ENCODE data around the gene SMAGP. TPM values are rescaled to one million over a fixed set of nuclear protein-coding genes. Genes with fewer than 3 reads are reported as not detected.
"Not testable (repeated sequence)": the region's sequence is repeated elsewhere in the genome, so short reads cannot be mapped to it uniquely, and the experiment has no call there.

SMAGP gene
- total and polyA plus RNA-seq, 5 experiments from 2014 or later: 5.5 to 18.5 (median 15.1) TPM

DNA sequence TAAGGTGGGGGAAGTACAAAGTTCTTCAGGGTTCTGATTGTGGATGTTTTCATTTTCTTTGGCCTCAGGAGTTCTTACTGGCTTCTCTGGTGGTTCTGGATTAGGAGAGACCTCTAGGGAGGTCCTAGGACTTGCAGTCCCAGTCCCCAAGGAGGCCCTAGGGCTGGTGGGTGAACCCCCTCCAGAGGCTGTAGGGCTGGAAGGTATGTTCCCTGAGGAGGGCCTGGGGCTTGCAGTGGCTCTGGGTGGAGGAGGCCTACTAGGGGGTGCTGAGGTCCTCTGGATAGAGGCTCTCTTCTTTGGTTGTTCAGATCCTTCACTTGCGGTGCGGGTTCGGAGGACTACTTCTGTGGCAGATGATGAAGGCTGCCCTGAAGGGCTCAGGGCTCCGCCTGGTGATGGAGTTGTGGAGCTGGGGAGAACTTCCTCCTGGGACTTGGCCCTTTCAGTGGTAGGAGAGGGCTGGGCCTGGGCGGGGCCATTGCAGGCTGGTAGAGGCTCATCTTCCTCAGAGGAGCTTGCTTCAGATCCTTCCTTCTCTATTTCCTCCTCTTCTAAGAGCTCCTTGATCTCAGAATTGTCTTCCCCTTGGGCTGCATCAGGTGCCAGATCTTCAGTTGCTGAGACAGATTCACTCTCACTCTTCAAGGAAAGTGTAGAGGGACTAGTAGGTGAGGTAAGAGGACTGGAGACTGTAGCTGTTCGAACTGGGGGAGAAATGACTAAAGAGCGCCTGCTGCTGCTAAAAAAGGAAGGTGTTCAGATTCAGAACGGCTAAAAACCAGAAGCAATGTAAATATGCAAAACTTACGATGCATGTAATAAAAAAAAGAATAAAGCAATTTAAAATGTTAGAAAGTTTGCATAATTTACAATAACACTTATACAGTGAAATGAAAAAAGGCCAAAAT, 21.6 kb upstream of the SMAGP start:
- Mint-ChIP-seq H3K27ac (peak overlapping the region; percentile 57 to 90 (median 74)), H3K36me3 (peaks cover 0 to 92% (median 7%) of the 10 kb centered on the region in 3 donors), H3K4me1 (peaks cover 11 to 22% (median 20%) of the 10 kb centered on the region in 4 donors)
- not testable (repeated sequence) for H3K9me3 Mint-ChIP-seq, H3K27me3 Mint-ChIP-seq, ATAC-seq, DNase-seq, H3K4me3 Mint-ChIP-seq
- POLR2A ChIA-PET: interaction anchor here (1.0 kb wide), 2 partner anchors 27 to 50 kb away, joined by 3 read pairs; no protein-coding TSS in a partner anchor

DNA sequence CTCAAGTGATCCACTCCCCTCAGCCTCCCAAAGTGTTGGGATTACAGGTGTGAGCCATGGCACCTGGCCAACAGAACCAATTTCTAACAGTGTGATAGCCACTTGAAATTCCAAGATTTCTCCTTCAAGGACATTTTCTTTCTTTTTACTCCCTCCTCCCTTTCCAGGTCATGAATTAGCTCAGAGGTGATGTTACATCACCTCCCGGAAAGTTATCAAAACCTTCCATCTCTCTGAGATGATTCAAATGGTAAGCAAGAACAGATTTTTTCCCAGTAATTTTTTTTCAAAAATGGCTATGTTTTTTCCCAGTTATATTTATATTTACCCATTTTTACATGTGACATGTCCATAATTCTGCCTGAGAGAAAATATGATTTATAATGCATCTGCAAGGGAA, 15.6 kb upstream of the SMAGP start:
- H3K27me3 Mint-ChIP-seq: no peaks in the 10 kb centered on the region
- H3K27ac Mint-ChIP-seq: peak overlapping the region in 8 of 10 donors; percentile 43 to 81 (median 56)
- POLR2A ChIA-PET: no interaction called here
- H3K36me3 Mint-ChIP-seq: peaks cover 0 to 85% (median 11%) of the 10 kb centered on the region in 3 donors
- H3K4me1 Mint-ChIP-seq: peaks cover 2 to 6% (median 4%) of the 10 kb centered on the region in 4 donors
- H3K4me3 Mint-ChIP-seq: no peak overlapping the region
- DNase-seq: no peak
- no peak for ATAC-seq
- H3K9me3 Mint-ChIP-seq: no peaks in the 10 kb centered on the region

DNA sequence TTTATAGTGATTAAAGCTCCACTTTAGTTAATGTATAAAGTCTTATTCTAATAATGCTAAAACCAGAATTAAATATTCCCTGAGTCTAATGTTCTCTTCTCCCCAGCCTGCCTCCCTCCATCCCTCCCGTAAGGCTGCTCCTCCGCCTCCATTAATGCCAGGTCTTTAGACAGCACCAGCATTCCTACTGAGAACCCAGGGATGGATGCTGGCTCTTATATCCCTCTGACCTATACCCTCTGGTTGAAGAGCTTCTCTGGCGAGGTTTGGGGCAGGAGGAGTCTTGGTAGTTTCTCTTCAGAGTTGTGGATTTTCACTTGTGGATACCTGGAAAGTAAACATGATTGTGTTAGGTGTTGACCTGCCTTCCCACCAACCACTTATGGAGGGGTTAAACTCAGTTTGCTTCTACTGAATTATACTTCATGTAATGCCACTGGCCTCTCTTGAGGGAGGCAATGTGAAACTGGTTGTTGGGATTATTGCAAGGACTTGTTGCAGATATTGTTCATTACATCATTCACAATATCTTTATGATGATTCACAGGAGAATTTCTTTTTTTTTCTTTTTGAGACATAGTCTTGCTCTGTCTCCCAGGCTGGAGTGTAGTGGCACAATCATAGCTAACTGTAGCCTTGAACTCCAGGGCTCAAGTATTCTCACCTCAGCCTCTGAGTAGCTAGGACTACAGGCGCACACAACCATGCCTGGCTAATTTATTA, 11.1 kb upstream of the SMAGP start:
- peaks cover 0 to 60% (median 10%) of the 10 kb centered on the region in 3 donors for H3K36me3 Mint-ChIP-seq
- POLR2A ChIA-PET: interaction anchor here (1.0 kb wide), 1 partner anchor 37 kb away, joined by 3 read pairs; no protein-coding TSS in a partner anchor
- no peak overlapping the region for H3K4me3 Mint-ChIP-seq
- H3K4me1 Mint-ChIP-seq: peaks cover 0 to 6% (median 3%) of the 10 kb centered on the region in 4 donors
- ATAC-seq (no peak), DNase-seq (no peak)
- no peaks in the 10 kb centered on the region for H3K9me3 Mint-ChIP-seq
- no peaks in the 10 kb centered on the region for H3K27me3 Mint-ChIP-seq
- peak overlapping the region; percentile 50 to 85 (median 69) for H3K27ac Mint-ChIP-seq

DNA sequence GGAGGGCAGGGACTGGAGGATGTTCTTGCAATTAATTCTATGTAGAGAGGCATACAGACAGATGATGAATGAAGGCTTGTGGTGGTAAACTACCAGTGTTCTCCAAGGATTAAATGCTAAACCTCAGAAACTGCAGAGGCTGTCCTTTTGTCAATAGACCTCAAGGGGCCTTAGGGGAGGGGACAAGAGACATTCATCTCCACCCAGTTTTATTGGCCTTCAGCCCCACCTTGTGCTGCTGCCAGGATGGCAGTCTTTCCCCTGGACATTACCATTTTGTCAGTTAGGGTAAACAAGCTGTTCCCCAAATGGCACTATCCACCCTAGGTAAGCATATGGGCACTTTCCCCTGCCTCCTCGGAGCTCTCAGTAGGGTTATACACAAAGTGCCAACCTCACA, 4.9 kb upstream of the SMAGP start:
- H3K4me1 Mint-ChIP-seq: peaks cover 8 to 12% (median 11%) of the 10 kb centered on the region in 4 donors
- H3K9me3 Mint-ChIP-seq: no peaks in the 10 kb centered on the region
- no peaks in the 10 kb centered on the region for H3K27me3 Mint-ChIP-seq
- H3K36me3 Mint-ChIP-seq: peaks cover 0 to 15% (median 0%) of the 10 kb centered on the region in 3 donors
- peak overlapping the region in 1 of 10 donors; percentile 22 for H3K27ac Mint-ChIP-seq
- POLR2A ChIA-PET: interaction anchor here (0.8 kb wide), 1 partner anchor 37 kb away, joined by 3 read pairs; the partner anchor contains the start of gene DAZAP2
- ATAC-seq: no peak
- no peak for DNase-seq
- no peak overlapping the region for H3K4me3 Mint-ChIP-seq

DNA sequence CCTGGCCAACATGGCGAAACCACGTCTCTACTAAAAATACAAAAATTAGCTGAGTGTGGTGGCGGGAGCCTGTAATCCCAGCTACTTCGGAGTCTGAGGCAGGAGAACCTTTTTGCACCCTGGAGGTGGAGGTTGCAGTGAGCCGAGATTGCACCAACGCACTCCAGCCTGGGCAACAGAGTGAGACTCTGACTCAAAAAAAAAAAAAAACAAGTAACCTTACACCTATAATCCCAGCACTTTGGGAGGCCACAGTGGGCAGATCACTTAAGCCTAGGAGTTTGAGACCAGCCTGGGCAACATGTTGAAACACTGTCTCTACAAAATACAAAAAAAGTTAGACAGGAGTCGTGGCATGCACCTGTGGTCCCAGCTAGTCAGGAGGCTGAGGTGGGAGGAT, 2.6 kb upstream of the SMAGP start:
- not testable (repeated sequence) for H3K27ac Mint-ChIP-seq, H3K36me3 Mint-ChIP-seq, H3K9me3 Mint-ChIP-seq, DNase-seq, H3K27me3 Mint-ChIP-seq, ATAC-seq, H3K4me3 Mint-ChIP-seq
- peaks cover 13 to 27% (median 24%) of the 10 kb centered on the region in 4 donors for H3K4me1 Mint-ChIP-seq
- POLR2A ChIA-PET: interaction anchor here (0.7 kb wide), 2 partner anchors 53 to 96 kb away, joined by 3 to 4 read pairs; no protein-coding TSS in a partner anchor

DNA sequence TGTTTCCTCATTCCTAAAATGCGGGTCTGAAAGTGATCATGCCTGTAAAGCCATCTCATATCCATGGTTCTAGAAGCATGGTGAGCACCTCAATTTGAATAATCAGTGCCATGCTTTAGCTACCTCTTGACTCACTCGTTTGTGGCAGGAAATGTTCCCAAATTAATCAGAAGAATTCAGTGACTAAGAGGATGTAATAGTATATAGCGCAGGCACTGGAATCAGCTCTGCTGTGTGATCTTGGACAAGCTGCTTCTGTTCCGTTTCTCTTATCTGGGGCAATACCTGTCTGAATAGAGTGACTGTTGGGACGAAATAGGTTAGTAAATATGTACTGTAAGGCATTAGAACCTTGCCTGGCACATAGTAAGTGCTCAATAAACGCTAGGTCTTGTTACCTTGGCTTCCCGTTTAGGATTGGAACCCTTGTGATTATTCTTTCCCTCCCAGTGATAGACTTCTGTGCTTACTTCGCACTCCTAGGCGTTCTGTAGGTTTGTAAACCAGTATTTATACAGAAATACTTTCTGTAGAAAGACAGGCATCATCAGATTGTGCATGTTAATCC, 820 bp upstream of the SMAGP start:
- POLR2A ChIA-PET: interaction anchor here (0.8 to 2.2 kb wide), 8 partner anchors 9 to 71 kb away, joined by 3 to 13 read pairs (median 4); partner anchors contain the start of gene DAZAP2
- no peaks in the 10 kb centered on the region for H3K36me3 Mint-ChIP-seq
- H3K4me1 Mint-ChIP-seq: peaks cover 15 to 35% (median 27%) of the 10 kb centered on the region in 4 donors
- no peak for DNase-seq
- ATAC-seq: no peak
- H3K4me3 Mint-ChIP-seq: peak overlapping the region; percentile 87 to 96 (median 94)
- H3K27me3 Mint-ChIP-seq: no peaks in the 10 kb centered on the region
- H3K9me3 Mint-ChIP-seq: no peaks in the 10 kb centered on the region
- peak overlapping the region; percentile 78 to 95 (median 86) for H3K27ac Mint-ChIP-seq

DNA sequence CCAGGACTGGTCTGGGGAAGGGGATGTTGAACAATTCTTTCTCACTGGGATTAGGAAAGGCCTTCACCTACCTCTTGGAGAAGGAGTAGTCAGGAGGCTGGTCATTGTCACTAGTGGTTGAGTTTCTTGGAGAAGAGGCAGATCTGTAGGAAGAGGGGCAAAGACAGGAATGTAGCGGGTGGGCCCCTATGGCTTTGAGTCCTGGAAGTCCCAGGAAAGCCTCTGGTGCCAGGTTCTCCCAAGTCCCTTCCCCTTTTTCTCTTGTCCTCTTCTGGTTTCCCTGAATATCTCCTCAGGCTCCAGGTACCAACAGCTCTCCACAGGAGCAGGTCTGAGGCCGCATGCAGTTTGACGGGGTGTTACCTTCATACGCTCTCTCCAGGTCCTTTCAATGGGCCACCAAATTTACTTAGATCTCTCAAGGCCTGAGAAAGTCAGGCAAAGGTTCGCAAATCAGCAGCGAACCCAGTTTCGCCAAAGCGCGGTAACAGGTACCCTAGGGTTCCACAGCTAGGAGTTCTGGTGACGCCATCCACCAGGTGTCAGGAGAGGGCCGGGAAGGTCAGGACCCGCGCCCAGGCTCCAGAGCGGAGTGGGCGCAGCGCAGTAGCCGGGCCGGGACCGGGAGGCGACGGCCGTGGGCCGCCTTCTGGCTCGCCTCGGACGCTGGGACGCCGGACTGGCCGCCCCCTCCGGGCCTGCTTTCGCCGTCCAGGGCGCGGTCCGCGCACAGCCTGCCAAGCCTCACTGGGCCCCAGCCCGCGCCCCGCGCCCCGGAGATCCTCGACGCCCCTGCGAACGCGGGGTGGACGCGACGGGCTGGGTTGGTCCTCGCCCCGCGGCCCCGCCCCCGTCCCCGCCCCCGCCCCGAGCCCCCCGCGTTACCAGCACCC, 795 bp downstream of the SMAGP start:
- peak overlapping the region; percentile 75 to 94 (median 90) for H3K4me3 Mint-ChIP-seq
- POLR2A ChIA-PET: interaction anchor here (0.5 to 2.2 kb wide), 9 partner anchors 18 to 263 kb away, joined by 3 to 19 read pairs (median 4); partner anchors contain the start of genes BIN2, DAZAP2 and POU6F1
- H3K27ac Mint-ChIP-seq: peak overlapping the region; percentile 75 to 94 (median 90)
- no peaks in the 10 kb centered on the region for H3K27me3 Mint-ChIP-seq
- H3K4me1 Mint-ChIP-seq: peaks cover 19 to 42% (median 35%) of the 10 kb centered on the region in 4 donors
- ATAC-seq (peak; percentile 72 to 77), DNase-seq (peak; percentile 41 to 81 (median 50))
- peaks cover 0 to 3% (median 3%) of the 10 kb centered on the region in 3 donors for H3K36me3 Mint-ChIP-seq
- no peaks in the 10 kb centered on the region for H3K9me3 Mint-ChIP-seq

DNA sequence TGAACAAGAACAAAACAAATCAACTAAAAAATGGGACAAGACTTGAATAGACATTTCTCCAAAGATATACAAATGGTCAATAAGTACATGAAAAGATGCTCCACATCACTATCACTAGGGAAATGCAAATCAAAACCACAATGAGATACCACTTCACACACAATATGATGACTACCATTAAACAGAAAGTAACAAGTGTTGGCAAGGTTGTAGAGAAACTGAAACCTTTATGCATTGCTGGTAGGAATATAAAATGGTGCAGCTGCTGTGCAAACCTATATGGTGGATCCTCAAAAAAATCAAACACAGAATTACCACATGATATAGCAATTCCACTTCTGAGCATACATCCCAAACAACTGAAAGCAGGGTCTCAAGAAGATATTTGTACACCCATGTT, 5.2 kb downstream of the SMAGP start:
- POLR2A ChIA-PET: interaction anchor here (0.7 kb wide), 2 partner anchors 22 to 26 kb away, joined by 4 to 5 read pairs; no protein-coding TSS in a partner anchor
- Mint-ChIP-seq H3K27ac (peak overlapping the region in 3 of 10 donors; percentile 13 to 84 (median 15)), H3K36me3 (peaks cover 0 to 5% (median 3%) of the 10 kb centered on the region in 3 donors), H3K4me1 (peaks cover 15 to 36% (median 32%) of the 10 kb centered on the region in 4 donors), H3K27me3 (no peaks in the 10 kb centered on the region), H3K4me3 (peak overlapping the region in 1 of 10 donors; percentile 31), H3K9me3 (no peaks in the 10 kb centered on the region)
- DNase-seq (peak in 1 of 10 donors; percentile 19), ATAC-seq (peak in 1 of 2 donors; percentile 25)

DNA sequence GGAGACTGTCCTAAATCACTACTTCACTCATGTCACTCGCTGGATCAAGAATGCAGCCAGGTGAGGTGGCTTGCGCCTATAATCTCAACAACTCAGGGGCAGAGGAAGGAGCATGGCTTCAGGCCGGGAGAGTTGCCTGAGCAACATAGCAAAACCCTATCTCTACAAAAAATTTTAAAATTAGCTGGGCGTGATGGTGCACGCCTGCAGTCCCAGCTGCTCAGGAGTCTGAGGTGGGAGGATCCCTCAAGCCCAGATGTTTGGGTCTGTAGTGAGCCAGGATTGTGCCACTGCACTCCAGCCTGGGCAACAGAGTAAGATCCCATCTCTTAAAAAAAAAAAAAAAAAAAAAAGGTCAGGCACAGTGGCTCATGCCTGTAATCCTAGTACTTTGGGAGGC, 5.9 kb downstream of the SMAGP start:
- DNase-seq: no peak
- POLR2A ChIA-PET: interaction anchor here (0.6 to 2.4 kb wide), 7 partner anchors 21 to 1642 kb away, joined by 3 to 9 read pairs (median 4); no protein-coding TSS in a partner anchor
- ATAC-seq: no peak
- Mint-ChIP-seq H3K27me3 (no peaks in the 10 kb centered on the region), H3K9me3 (no peaks in the 10 kb centered on the region), H3K27ac (no peak overlapping the region), H3K36me3 (peaks cover 0 to 5% (median 3%) of the 10 kb centered on the region in 3 donors), H3K4me1 (peaks cover 13 to 32% (median 30%) of the 10 kb centered on the region in 4 donors), H3K4me3 (no peak overlapping the region)

DNA sequence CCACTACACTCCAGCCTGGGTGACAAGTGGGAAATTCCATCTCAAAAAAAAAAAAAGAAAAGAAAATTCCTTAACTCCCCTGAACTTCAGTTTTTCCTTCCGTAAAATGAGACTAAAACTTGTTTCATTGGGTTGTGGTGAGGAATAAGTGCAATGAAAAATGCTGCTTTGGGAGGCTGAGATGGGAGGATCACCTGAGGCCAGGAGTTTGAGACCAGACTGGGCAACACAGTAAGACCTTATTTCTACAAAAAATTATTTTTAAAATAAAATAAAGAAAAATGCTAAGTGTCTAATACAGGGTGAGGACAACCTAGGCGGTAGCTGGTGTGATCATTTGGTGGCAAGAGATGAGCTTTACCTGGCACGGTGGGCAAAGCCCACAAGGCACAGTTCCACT, 6.9 kb downstream of the SMAGP start:
- Mint-ChIP-seq H3K27ac (no peak overlapping the region), H3K9me3 (no peaks in the 10 kb centered on the region), H3K36me3 (peaks cover 0 to 5% (median 3%) of the 10 kb centered on the region in 3 donors), H3K27me3 (no peaks in the 10 kb centered on the region), H3K4me1 (peaks cover 10 to 26% (median 21%) of the 10 kb centered on the region in 4 donors), H3K4me3 (no peak overlapping the region)
- POLR2A ChIA-PET: interaction anchor here (1.2 to 2.4 kb wide), 4 partner anchors 11 to 180 kb away, joined by 3 to 9 read pairs (median 6); partner anchors contain the start of genes CSRNP2 and POU6F1
- DNase-seq (no peak), ATAC-seq (no peak)

DNA sequence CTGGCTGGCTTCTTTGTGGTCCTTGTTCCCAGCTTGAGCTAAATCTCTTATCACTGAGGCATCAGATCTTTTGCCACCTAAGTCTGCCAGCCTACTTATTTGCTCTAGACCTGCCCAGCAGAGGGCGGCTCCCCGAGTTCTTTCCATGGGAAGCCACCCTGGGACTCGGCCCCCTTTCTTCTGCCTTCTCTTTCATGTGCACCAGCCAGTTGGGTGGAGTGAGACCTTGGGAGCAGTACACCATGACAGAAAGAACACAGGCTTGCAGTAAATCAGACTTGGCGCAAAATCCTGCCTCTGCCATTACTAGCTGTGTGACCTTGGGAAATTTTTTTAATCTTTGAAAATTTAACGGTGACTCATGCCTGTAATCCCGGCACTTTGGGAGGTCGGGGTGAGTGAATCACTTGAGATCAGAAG, 7.4 kb downstream of the SMAGP start:
- peak in 4 of 10 donors; percentile 21 to 36 (median 28) for DNase-seq
- peak; percentile 39 to 65 for ATAC-seq
- Mint-ChIP-seq H3K4me1 (peaks cover 10 to 21% (median 18%) of the 10 kb centered on the region in 4 donors), H3K27me3 (no peaks in the 10 kb centered on the region), H3K4me3 (no peak overlapping the region), H3K9me3 (no peaks in the 10 kb centered on the region), H3K27ac (peak overlapping the region in 1 of 10 donors; percentile 50), H3K36me3 (peaks cover 0 to 5% (median 3%) of the 10 kb centered on the region in 3 donors)
- POLR2A ChIA-PET: interaction anchor here (0.5 to 2.4 kb wide), 6 partner anchors 8 to 202 kb away, joined by 3 to 9 read pairs (median 6); partner anchors contain the start of genes CSRNP2 and POU6F1
